Loucy (cell line): ENCODE data around the gene STK11IP.

Experiments
- CTCF ChIP-seq: fragments of 200-600 bp; sonication (generic); conservative IDR thresholded peaks from 2 replicates; pipeline ENCODE4 v1.5.1; 2014; ENCODE audit warnings: mild to moderate bottlenecking, antibody characterized with exemption, low read length
- EZH2phosphoT487 ChIP-seq: fragments of 200-600 bp; IDR thresholded peaks from 2 replicates; pipeline ENCODE4 v1.6.1; 2018; ENCODE audit warnings: antibody characterized with exemption, mild to moderate bottlenecking, moderate library complexity, borderline replicate concordance

GRCh38 chr2:219638948-219639755 lies 41.5 kb downstream of the STK11IP start:
- TF ChIP-seq EZH2phosphoT487 (no peak), CTCF (no peak)
